H1 (cell line): ENCODE measurements around the gene GCLM. TPM values are rescaled to one million over a fixed set of nuclear protein-coding genes. Genes with fewer than 3 reads are reported as not detected.

Source experiments
- CTCF ChIA-PET: fragments of 300-600 bp; sonication (Branson Sonifier 250); formaldehyde crosslinking; loops from one replicate; lab custom pipeline; 2021; ENCODE audit not compliant: partially characterized antibody; lab: Charles Lee
- POLR2A ChIA-PET: fragments of 300-600 bp; sonication (Branson Sonifier 250); formaldehyde crosslinking; loops from one replicate; lab custom pipeline; 2021; ENCODE audit warnings: inconsistent platforms; ENCODE audit not compliant: partially characterized antibody; lab: Charles Lee
- DNase-seq, 2 experiments: peaks; one replicate each; pipeline versions ENCODE4 v3.0.0 to v3.0.0-alpha.2; 2010 to 2022; ENCODE audit warnings: low spot score in 2 of 2, low read depth in 1 of 2, mixed read lengths in 1 of 2
- FAIRE-seq: peaks from 2 replicates; lab custom pipeline; 2011; peaks lifted over from hg19 to GRCh38; lab: Jason Lieb, UNC
- H2AFZ ChIP-seq: 2 replicates; pipeline ENCODE4 v1.8.1; 2012; ENCODE audit warnings: low read length, inconsistent platforms
- H2AK5ac ChIP-seq: 2 replicates; pipeline ENCODE4 v1.6.1; 2013; ENCODE audit warnings: low read depth, low read length
- H2BK120ac ChIP-seq: replicated peaks from 2 replicates; pipeline ENCODE3; 2013; ENCODE audit warnings: low read depth, low read length, inconsistent platforms
- H2BK12ac ChIP-seq: 2 replicates; pipeline ENCODE4 v1.6.1; 2013; ENCODE audit warnings: low read depth, low read length
- H2BK15ac ChIP-seq: 2 replicates; pipeline ENCODE4 v1.6.1; 2013; ENCODE audit warnings: low read length
- H2BK20ac ChIP-seq: 2 replicates; pipeline ENCODE4 v1.6.1; 2013; ENCODE audit warnings: low read length
- H2BK5ac ChIP-seq: 2 replicates; pipeline ENCODE4 v1.6.1; 2013; ENCODE audit warnings: low read depth, low read length
- H3K14ac ChIP-seq: 2 replicates; pipeline ENCODE4 v1.6.1; 2013; ENCODE audit warnings: inconsistent platforms; ENCODE audit not compliant: insufficient read length
- H3K18ac ChIP-seq: 2 replicates; pipeline ENCODE4 v1.6.1; 2013; ENCODE audit warnings: low read length; ENCODE audit errors: extremely low read depth
- H3K23ac ChIP-seq: 2 replicates; pipeline ENCODE4 v1.6.1; 2013; ENCODE audit warnings: inconsistent platforms; ENCODE audit not compliant: insufficient read length
- H3K23me2 ChIP-seq: 2 replicates; pipeline ENCODE4 v1.6.1; 2013; ENCODE audit warnings: low read depth, low read length
- H3K27ac ChIP-seq: 2 replicates; pipeline ENCODE4 v1.6.1; 2011; ENCODE audit warnings: low read depth, low read length, inconsistent platforms
- H3K27me3 ChIP-seq, 4 experiments: replicated peaks in 1 of 4; 1 replicate in 1 of 4; 2 replicates in 3 of 4; pipeline versions ENCODE4 v1.6.1 to v1.8.1; 2011 to 2013; ENCODE audit warnings: low read length in 3 of 4, mild to moderate bottlenecking in 3 of 4, inconsistent platforms in 2 of 4, mixed read lengths in 2 of 4, moderate library complexity in 1 of 4; ENCODE audit not compliant: control insufficient read depth in 3 of 4, insufficient read depth in 3 of 4; ENCODE audit errors: extremely low read depth in 1 of 4
- H3K36me3 ChIP-seq, 4 experiments: 2 replicates each; pipeline versions ENCODE4 v1.6.1 to v1.8.1; 2011 to 2013; ENCODE audit warnings: mild to moderate bottlenecking in 4 of 4, low read length in 3 of 4, moderate library complexity in 2 of 4, control low read depth in 1 of 4, inconsistent platforms in 1 of 4; ENCODE audit not compliant: insufficient read depth in 4 of 4, control insufficient read depth in 2 of 4
- H3K4ac ChIP-seq: replicated peaks from 2 replicates; pipeline ENCODE3; 2013; ENCODE audit warnings: low read length, low read depth, mixed read lengths, inconsistent platforms; ENCODE audit not compliant: insufficient read length
- H3K4me1 ChIP-seq, 4 experiments: replicated peaks in 1 of 4; 1 replicate in 1 of 4; 2 replicates in 3 of 4; pipeline versions ENCODE4 v1.6.1 to v1.8.1; 2011 to 2013; ENCODE audit warnings: low read length in 3 of 4, inconsistent platforms in 2 of 4, mixed read lengths in 1 of 4; ENCODE audit not compliant: insufficient read depth in 4 of 4, control insufficient read depth in 3 of 4
- H3K4me2 ChIP-seq, 2 experiments: 2 replicates each; pipeline versions ENCODE4 v1.6.1 to v1.8.1; 2011 to 2013; ENCODE audit warnings: low read depth in 2 of 2, low read length in 2 of 2, control low read depth in 1 of 2, inconsistent platforms in 1 of 2, mild to moderate bottlenecking in 1 of 2; ENCODE audit not compliant: insufficient read depth in 1 of 2
- H3K4me3 ChIP-seq, 4 experiments: fragments of 200-600, 300-600 bp in 1 of 4; sonication (generic), shearing (Covaris generic), sonication (Bioruptor Twin) in 1 of 4; 2 replicates each; pipeline versions ENCODE4 v1.5.1 to v1.8.1; 2011 to 2016; ENCODE audit warnings: low read length in 4 of 4, low read depth in 3 of 4, control low read depth in 2 of 4, inconsistent platforms in 2 of 4, mild to moderate bottlenecking in 2 of 4, mixed read lengths in 1 of 4, moderate library complexity in 1 of 4; ENCODE audit not compliant: insufficient read depth in 2 of 4; ENCODE audit errors: extremely low read depth in 1 of 4
- H3K56ac ChIP-seq: replicated peaks from 2 replicates; pipeline ENCODE3; 2013; ENCODE audit warnings: low read depth, mild to moderate bottlenecking, mixed read lengths, low read length, inconsistent platforms; ENCODE audit not compliant: insufficient read length
- H3K79me1 ChIP-seq: 2 replicates; pipeline ENCODE4 v1.6.1; 2013; ENCODE audit warnings: low read depth, low read length, control low read depth
- H3K79me2 ChIP-seq, 2 experiments: 2 replicates each; pipeline versions ENCODE4 v1.6.1 to v1.8.1; 2012 to 2013; ENCODE audit warnings: low read length in 2 of 2, mild to moderate bottlenecking in 2 of 2, inconsistent platforms in 1 of 2; ENCODE audit not compliant: insufficient read depth in 2 of 2, control insufficient read depth in 1 of 2
- H3K9ac ChIP-seq, 4 experiments: replicated peaks in 1 of 4; 1 replicate in 1 of 4; 2 replicates in 3 of 4; pipeline versions ENCODE4 v1.6.1 to v1.8.1; 2011 to 2013; ENCODE audit warnings: low read depth in 3 of 4, low read length in 3 of 4, control low read depth in 2 of 4, mild to moderate bottlenecking in 2 of 4, moderate library complexity in 2 of 4, inconsistent platforms in 1 of 4; ENCODE audit errors: extremely low read depth in 1 of 4
- H3K9me3 ChIP-seq, 2 experiments: 2 replicates each; pipeline versions ENCODE4 v1.6.1 to v1.8.1; 2012 to 2013; ENCODE audit warnings: mild to moderate bottlenecking in 2 of 2, moderate library complexity in 2 of 2, control low read depth in 1 of 2, inconsistent platforms in 1 of 2, low read depth in 1 of 2, low read length in 1 of 2, mixed read lengths in 1 of 2; ENCODE audit not compliant: insufficient read depth in 2 of 2
- H4K20me1 ChIP-seq, 2 experiments: replicated peaks in 1 of 2; 2 replicates each; pipeline versions ENCODE3 to v1.8.1; 2011 to 2013; ENCODE audit warnings: inconsistent platforms in 2 of 2, low read length in 2 of 2, mild to moderate bottlenecking in 1 of 2; ENCODE audit not compliant: insufficient read depth in 2 of 2, control insufficient read depth in 1 of 2
- H4K5ac ChIP-seq: 2 replicates; pipeline ENCODE4 v1.6.1; 2013; ENCODE audit warnings: low read length, low read depth, mixed read lengths, inconsistent platforms; ENCODE audit not compliant: insufficient read length
- H4K8ac ChIP-seq: 2 replicates; pipeline ENCODE4 v1.8.0; 2013; ENCODE audit warnings: mild to moderate bottlenecking, moderate library complexity, low read length, inconsistent platforms; ENCODE audit not compliant: insufficient read depth; ENCODE audit errors: extremely low read depth
- H4K91ac ChIP-seq: replicated peaks from 2 replicates; pipeline ENCODE3; 2013; ENCODE audit warnings: low read length, mixed read lengths, inconsistent platforms; ENCODE audit not compliant: insufficient read length
- WGBS, 2 experiments: shearing (Covaris generic) in 1 of 2; methylation state at CpG; one replicate each; pipeline versions ENCODE4 v1.1.6 to v1.1.7; 2013 to 2015; ENCODE audit warnings: low lambda C conversion rate in 2 of 2, mixed read lengths in 2 of 2, inconsistent platforms in 1 of 2, low coverage in 1 of 2, missing lambda C conversion rate in 1 of 2; ENCODE audit not compliant: insufficient replicate concordance in 2 of 2, insufficient coverage in 1 of 2, insufficient read length in 1 of 2; ENCODE audit errors: extremely low coverage in 1 of 2, missing lambda C conversion rate in 1 of 2; 5-methylcytosine and 5-hydroxymethylcytosine counted together
- polyA plus RNA-seq, 7 experiments: library from polyadenylated mRNA; depleted of rRNA in 3 of 7; stranded (reverse) in 5 of 7; unstranded in 2 of 7; fragments of >200 nt in 5 of 7; fragments of 200-250 nt in 2 of 7; gene quantifications; 1 replicate in 5 of 7; 2 replicates in 1 of 7; 4 replicates in 1 of 7; pipeline versions ENCODE4 v1.2.1 to v1.2.3, GENCODE V29; 2011 to 2013; ENCODE audit warnings: missing spikeins in 2 of 7, mixed read lengths in 2 of 7
- total RNA-seq: library from RNA; stranded (reverse); fragmentation: NEBNext Ultra II Directional; extraction: Animal tissue kit (Norgen Biotek cat#: 25700); gene quantifications from 2 replicates; pipeline ENCODE4 v1.2.1, GENCODE V29; 2021

GCLM gene
- total and polyA plus RNA-seq, 2 of the 8 experiments (the other 6 are each of a cell fraction or from before 2014, with no cell fraction given) = 3.1 to 12.8 TPM

- POLR2A ChIA-PET = interaction anchor here (2.9 kb wide), 1 partner anchor 29 kb away, joined by 20 read pairs; the partner anchor contains the start of gene GCLM
These were observed 28.5 kb downstream of the GCLM start for GRCh38 chr1:93880731-93881130.

More at GRCh38 chr1:93880731-93881130, 28.5 kb downstream of the GCLM start:
- Histone ChIP-seq H4K20me1 (peaks cover 2 to 3% of the 10 kb centered on the region in 2 experiments), H2BK120ac (no peak overlapping the region), H3K36me3 (peaks cover 7 to 20% (median 13%) of the 10 kb centered on the region in 4 experiments), H2BK20ac (no peak overlapping the region), H3K4me2 (no peak overlapping the region), H3K9me3 (no peaks in the 10 kb centered on the region), H3K14ac (no peak overlapping the region), H2BK12ac (no peak overlapping the region), H2AFZ (no peak overlapping the region), H3K23ac (no peak overlapping the region), H3K27me3 (no peaks in the 10 kb centered on the region), H3K4me1 (peaks cover 0 to 2% (median 0%) of the 10 kb centered on the region in 4 experiments; a peak in 5 of 7 replicates), H2BK5ac (no peak overlapping the region), H3K23me2 (peaks cover 2% of the 10 kb centered on the region; the same call in 1 of the 2 replicates), H3K18ac (no peak overlapping the region), H4K5ac (no peak overlapping the region), H3K4me3 (no peak overlapping the region), H3K4ac (no peak overlapping the region), H3K79me2 (peaks cover 20 to 32% of the 10 kb centered on the region in 2 experiments), H3K56ac (no peak overlapping the region), H2AK5ac (no peak overlapping the region), H3K9ac (no peak overlapping the region), H2BK15ac (no peak overlapping the region), H3K79me1 (peaks cover 6% of the 10 kb centered on the region), H4K91ac (no peak overlapping the region), H3K27ac (no peak overlapping the region), H4K8ac (no peak overlapping the region)
- 83% methylated on average over 2 of the region's 2 CpGs; no CpG with 5 or more reads in 1 of the 2 experiments for WGBS, 2 experiments
- DNase-seq = no peak
- CTCF ChIA-PET = no interaction called here
- no peak for FAIRE-seq
